SU-DHL-6 (cell line): ENCODE measurements around the gene KLK11.

Experiments
- EZH2phosphoT487 ChIP-seq: fragments of 200-600 bp; sonication (generic), shearing (Covaris generic); conservative IDR thresholded peaks from 2 replicates; pipeline ENCODE4 v1.6.1; 2018; ENCODE audit warnings: mild to moderate bottlenecking, antibody characterized with exemption, low read length, moderate library complexity, mixed read lengths
- TF ChIP-seq, protein P1 (sequence below): fragments of 200-600 bp; sonication (generic); IDR thresholded peaks from one replicate; pipeline ENCODE4 v1.5.1; 2017; ENCODE audit warnings: antibody characterized with exemption, mild to moderate bottlenecking, low read length, moderate library complexity; ENCODE audit not compliant: insufficient read depth, poor library complexity, severe bottlenecking

DNA sequence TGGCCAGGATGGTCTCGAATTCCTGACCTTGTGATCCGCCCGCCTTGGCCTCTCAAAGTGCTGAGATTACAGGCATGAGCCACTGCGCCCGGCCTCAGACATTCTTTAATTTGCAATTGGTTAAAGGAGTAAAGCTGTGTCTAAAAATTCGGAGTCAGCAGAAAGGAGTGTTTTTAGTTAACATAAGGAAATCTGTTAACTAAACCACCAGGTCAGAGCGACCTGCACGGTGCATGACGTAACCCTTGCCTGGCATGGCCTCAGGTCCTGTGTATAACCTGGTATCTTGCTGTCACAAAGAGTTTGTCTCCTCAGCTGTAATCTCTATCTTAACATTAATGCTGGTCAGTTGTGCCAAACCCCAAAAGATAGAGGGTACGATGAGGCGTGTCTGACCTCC lies 17.9 kb upstream of the KLK11 start:
- TF ChIP-seq, protein P1, sequence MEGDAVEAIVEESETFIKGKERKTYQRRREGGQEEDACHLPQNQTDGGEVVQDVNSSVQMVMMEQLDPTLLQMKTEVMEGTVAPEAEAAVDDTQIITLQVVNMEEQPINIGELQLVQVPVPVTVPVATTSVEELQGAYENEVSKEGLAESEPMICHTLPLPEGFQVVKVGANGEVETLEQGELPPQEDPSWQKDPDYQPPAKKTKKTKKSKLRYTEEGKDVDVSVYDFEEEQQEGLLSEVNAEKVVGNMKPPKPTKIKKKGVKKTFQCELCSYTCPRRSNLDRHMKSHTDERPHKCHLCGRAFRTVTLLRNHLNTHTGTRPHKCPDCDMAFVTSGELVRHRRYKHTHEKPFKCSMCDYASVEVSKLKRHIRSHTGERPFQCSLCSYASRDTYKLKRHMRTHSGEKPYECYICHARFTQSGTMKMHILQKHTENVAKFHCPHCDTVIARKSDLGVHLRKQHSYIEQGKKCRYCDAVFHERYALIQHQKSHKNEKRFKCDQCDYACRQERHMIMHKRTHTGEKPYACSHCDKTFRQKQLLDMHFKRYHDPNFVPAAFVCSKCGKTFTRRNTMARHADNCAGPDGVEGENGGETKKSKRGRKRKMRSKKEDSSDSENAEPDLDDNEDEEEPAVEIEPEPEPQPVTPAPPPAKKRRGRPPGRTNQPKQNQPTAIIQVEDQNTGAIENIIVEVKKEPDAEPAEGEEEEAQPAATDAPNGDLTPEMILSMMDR = no peak
- no peak for TF ChIP-seq EZH2phosphoT487
